GM12878 (cell line): ENCODE data around the gene PHC1. TPM values are rescaled to one million over a fixed set of nuclear protein-coding genes. Genes with fewer than 3 reads are reported as not detected.

Experiments
- RB1 ChIP-seq: fragments of 450-650 bp; formaldehyde crosslinking; IDR thresholded peaks from 2 replicates; pipeline ENCODE4 v1.6.1; 2017; ENCODE audit warnings: mild to moderate bottlenecking, borderline replicate concordance
- SIN3A ChIP-seq: IDR thresholded peaks from 2 replicates; pipeline ENCODE4 v1.6.1; 2012; ENCODE audit warnings: low read depth, low read length, improper control_type of control experiment
- SRF ChIP-seq, 2 experiments: IDR thresholded peaks; 2 replicates each; pipeline ENCODE4 v1.6.1; 2011; ENCODE audit warnings: low read depth in 2 of 2, low read length in 2 of 2, mild to moderate bottlenecking in 1 of 2, moderate library complexity in 1 of 2
- ZBED1 ChIP-seq: IDR thresholded peaks from 2 replicates; pipeline ENCODE4 v1.6.1; 2016; ENCODE audit warnings: borderline replicate concordance
- polyA plus RNA-seq, 11 experiments: library from polyadenylated mRNA; depleted of rRNA in 4 of 11; unstranded in 6 of 11; stranded (reverse) in 5 of 11; fragments of >200 nt; fragmentation: Nextera tagmentation in 4 of 11; fragmentation: Illumina TruSeq in 1 of 11; extraction: Ambion mirVana in 4 of 11; extraction: Trizol in 1 of 11; gene quantifications; 1 replicate in 1 of 11; 2 replicates in 10 of 11; pipeline versions ENCODE4 v1.2.1 to v1.2.3, GENCODE V29; 2011 to 2016; ENCODE audit warnings: inconsistent platforms in 2 of 11, missing spikeins in 2 of 11, low read depth in 1 of 11
- total RNA-seq, 4 experiments: library from RNA; depleted of rRNA in 3 of 4; stranded (reverse); fragments of >200 nt in 3 of 4; fragmentation: Illumina TruSeq in 1 of 4; extraction: Trizol in 1 of 4; gene quantifications; 2 replicates each; pipeline versions ENCODE4 v1.2.1 to v1.2.3, GENCODE V29; 2013 to 2021
- TF ChIP-seq, protein P1 (sequence below): IDR thresholded peaks from 2 replicates; pipeline ENCODE4 v1.6.1; 2012; ENCODE audit warnings: improper control_type of control experiment, low read depth, low read length; ENCODE audit not compliant: insufficient replicate concordance
- TF ChIP-seq, protein P2 (sequence below): fragments of 450-650 bp; formaldehyde crosslinking; IDR thresholded peaks from 2 replicates; pipeline ENCODE4 v1.5.0; 2022; ENCODE audit warnings: mild to moderate bottlenecking, missing genetic modification characterization

Gene PHC1
- total and polyA plus RNA-seq, 10 of the 15 experiments (the other 5 are each of a cell fraction or from before 2014, with no cell fraction given) = 0.50 to 16.3 (median 2.1) TPM

DNA sequence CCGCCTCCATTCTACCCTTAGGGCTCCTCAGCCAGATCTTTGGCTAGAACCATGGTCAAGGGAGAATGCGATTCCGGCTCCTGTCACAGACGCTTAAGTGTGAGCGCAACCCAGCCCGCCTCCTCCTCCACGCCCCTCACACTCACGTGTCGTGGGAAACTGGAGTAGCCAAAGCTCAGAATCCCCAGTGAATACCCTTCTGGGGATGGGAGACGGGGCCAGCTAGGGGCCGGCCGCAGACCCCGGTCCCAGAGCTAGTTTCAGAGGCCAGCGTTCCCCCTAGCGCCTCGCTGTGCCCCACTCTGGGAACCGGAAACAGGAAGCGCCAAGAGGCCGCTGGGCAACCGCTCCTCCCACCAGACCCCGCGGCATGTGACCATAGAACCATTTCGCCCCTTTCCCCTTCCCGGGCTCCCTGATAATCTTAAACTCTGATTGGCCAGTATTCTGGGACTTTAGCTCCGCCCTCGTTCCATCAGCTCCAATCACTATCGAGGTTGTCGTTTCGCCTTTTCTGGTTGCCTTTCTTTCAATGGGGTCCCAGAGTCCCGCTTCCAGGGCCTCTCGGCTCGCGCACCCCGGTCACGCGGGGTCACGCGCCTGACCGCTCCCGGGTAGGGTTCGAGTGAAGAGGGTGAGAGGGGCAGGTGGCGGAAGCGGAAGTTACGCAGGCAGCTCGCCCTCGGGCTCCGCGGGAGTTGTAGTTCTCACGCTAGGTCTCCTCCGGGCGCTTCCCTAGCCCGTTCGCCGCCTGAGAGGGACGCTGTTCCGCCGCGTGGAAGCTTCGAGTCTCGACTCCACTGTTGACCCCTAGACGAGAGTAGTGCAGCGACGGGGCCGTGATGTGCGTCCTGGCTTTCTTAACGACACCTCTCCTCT lies 35.3 kb downstream of the PHC1 start, which contains the start of gene M6PR (continued):
- TF ChIP-seq, protein P1, sequence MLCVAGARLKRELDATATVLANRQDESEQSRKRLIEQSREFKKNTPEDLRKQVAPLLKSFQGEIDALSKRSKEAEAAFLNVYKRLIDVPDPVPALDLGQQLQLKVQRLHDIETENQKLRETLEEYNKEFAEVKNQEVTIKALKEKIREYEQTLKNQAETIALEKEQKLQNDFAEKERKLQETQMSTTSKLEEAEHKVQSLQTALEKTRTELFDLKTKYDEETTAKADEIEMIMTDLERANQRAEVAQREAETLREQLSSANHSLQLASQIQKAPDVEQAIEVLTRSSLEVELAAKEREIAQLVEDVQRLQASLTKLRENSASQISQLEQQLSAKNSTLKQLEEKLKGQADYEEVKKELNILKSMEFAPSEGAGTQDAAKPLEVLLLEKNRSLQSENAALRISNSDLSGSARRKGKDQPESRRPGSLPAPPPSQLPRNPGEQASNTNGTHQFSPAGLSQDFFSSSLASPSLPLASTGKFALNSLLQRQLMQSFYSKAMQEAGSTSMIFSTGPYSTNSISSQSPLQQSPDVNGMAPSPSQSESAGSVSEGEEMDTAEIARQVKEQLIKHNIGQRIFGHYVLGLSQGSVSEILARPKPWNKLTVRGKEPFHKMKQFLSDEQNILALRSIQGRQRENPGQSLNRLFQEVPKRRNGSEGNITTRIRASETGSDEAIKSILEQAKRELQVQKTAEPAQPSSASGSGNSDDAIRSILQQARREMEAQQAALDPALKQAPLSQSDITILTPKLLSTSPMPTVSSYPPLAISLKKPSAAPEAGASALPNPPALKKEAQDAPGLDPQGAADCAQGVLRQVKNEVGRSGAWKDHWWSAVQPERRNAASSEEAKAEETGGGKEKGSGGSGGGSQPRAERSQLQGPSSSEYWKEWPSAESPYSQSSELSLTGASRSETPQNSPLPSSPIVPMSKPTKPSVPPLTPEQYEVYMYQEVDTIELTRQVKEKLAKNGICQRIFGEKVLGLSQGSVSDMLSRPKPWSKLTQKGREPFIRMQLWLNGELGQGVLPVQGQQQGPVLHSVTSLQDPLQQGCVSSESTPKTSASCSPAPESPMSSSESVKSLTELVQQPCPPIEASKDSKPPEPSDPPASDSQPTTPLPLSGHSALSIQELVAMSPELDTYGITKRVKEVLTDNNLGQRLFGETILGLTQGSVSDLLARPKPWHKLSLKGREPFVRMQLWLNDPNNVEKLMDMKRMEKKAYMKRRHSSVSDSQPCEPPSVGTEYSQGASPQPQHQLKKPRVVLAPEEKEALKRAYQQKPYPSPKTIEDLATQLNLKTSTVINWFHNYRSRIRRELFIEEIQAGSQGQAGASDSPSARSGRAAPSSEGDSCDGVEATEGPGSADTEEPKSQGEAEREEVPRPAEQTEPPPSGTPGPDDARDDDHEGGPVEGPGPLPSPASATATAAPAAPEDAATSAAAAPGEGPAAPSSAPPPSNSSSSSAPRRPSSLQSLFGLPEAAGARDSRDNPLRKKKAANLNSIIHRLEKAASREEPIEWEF = no peak
- TF ChIP-seq RB1 = 0 out of 2 replicates have a peak, but pooled peaks have one; percentile 5
- 0 out of 4 replicates have a peak, but pooled peaks have one; percentile 2 to 31 for TF ChIP-seq SRF (IDR thresholded peaks at IDR 0.05; ENCODE audit: low read depth in 2 of 2, low read length in 2 of 2)
- TF ChIP-seq, protein P2, sequence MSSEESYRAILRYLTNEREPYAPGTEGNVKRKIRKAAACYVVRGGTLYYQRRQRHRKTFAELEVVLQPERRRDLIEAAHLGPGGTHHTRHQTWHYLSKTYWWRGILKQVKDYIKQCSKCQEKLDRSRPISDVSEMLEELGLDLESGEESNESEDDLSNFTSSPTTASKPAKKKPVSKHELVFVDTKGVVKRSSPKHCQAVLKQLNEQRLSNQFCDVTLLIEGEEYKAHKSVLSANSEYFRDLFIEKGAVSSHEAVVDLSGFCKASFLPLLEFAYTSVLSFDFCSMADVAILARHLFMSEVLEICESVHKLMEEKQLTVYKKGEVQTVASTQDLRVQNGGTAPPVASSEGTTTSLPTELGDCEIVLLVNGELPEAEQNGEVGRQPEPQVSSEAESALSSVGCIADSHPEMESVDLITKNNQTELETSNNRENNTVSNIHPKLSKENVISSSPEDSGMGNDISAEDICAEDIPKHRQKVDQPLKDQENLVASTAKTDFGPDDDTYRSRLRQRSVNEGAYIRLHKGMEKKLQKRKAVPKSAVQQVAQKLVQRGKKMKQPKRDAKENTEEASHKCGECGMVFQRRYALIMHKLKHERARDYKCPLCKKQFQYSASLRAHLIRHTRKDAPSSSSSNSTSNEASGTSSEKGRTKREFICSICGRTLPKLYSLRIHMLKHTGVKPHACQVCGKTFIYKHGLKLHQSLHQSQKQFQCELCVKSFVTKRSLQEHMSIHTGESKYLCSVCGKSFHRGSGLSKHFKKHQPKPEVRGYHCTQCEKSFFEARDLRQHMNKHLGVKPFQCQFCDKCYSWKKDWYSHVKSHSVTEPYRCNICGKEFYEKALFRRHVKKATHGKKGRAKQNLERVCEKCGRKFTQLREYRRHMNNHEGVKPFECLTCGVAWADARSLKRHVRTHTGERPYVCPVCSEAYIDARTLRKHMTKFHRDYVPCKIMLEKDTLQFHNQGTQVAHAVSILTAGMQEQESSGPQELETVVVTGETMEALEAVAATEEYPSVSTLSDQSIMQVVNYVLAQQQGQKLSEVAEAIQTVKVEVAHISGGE (CRISPR knock-in tag) = no peak
- peak; percentile 23; the same call in 1 of the 2 replicates for TF ChIP-seq ZBED1
- peak; percentile 83; the same call in 1 of the 2 replicates for TF ChIP-seq SIN3A
